Skeletal muscle tissue (tissue), 5 donors: ENCODE measurements around the gene OSBP2. TPM values are rescaled to one million over a fixed set of nuclear protein-coding genes. Genes with fewer than 3 reads are reported as not detected.

Experiments
- H3K27ac ChIP-seq: one replicate; pipeline ENCODE4 v1.7.0; 2013; ENCODE audit warnings: mild to moderate bottlenecking, low read depth, low read length, inconsistent platforms
- H3K27me3 ChIP-seq, 3 donors: one replicate each; pipeline ENCODE4 v1.7.0; 2013; ENCODE audit warnings: low read length in 3 of 3; ENCODE audit not compliant: control insufficient read depth in 3 of 3, insufficient read depth in 3 of 3
- H3K36me3 ChIP-seq, 3 donors: one replicate each; pipeline ENCODE4 v1.7.0; 2013; ENCODE audit warnings: low read length in 3 of 3; ENCODE audit not compliant: control insufficient read depth in 3 of 3, insufficient read depth in 3 of 3
- H3K4me1 ChIP-seq, 3 donors: one replicate each; pipeline ENCODE4 v1.7.0; 2013; ENCODE audit warnings: low read length in 3 of 3, mild to moderate bottlenecking in 3 of 3; ENCODE audit not compliant: control insufficient read depth in 3 of 3, insufficient read depth in 3 of 3
- H3K4me3 ChIP-seq, 3 donors: one replicate each; pipeline ENCODE4 v1.7.0; 2013; ENCODE audit warnings: low read length in 3 of 3
- H3K9ac ChIP-seq, 3 donors: one replicate each; pipeline ENCODE4 v1.7.0; 2013; ENCODE audit warnings: low read length in 3 of 3, mild to moderate bottlenecking in 3 of 3, moderate library complexity in 2 of 3, low read depth in 1 of 3
- H3K9me3 ChIP-seq, 3 donors: one replicate each; pipeline ENCODE4 v1.7.0; 2013; ENCODE audit warnings: low read length in 3 of 3; ENCODE audit not compliant: control insufficient read depth in 3 of 3
- small RNA-seq: library from RNA; depleted of rRNA; stranded (forward); fragments of <200 nt; gene quantifications from one replicate; pipeline ENCODE3, GENCODE V24; 2014
- total RNA-seq: library from RNA; depleted of rRNA; stranded (reverse); fragments of >200 nt; gene quantifications from one replicate; pipeline ENCODE4 v1.2.3, GENCODE V29; 2014
- donor health status: Osteomylitis.

The OSBP2 gene
- total RNA-seq, 1 donor from 2014 or later, result 4.7 TPM

DNA sequence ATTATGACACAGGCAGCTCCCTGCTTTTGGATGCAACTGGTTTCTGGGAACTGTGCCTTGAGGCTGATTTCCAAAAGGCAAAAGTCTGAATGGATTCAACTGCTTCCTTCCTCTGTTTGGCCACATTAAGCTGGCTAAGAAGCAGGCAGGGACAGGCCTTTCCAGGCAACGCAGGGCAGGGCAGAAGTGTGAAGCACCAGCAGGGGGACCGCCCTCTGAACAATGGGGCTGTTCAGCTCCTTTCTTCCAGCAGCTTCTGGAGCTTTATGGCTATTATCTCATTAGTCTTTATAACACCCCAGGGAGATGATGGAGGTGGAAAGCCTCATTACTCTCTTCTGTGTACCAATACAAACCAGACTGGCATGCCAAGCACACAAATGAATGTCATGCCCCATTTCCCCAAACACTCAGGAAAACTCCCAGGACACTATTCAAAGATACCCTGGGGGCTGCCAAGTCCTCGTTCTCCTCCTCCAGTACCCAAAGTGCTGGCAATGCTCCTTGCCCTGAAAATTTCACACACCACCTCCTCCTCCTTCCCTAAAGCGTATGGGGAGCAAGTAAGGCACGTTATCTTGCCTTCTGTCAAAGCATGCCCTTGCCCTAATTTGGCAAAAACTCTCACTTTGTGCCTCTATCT is 252.6 kb downstream of the OSBP2 start:
- H3K27ac ChIP-seq, result no peak overlapping the region
- H3K4me3 ChIP-seq, result no peak overlapping the region
- H3K27me3 ChIP-seq, result no peaks in the 10 kb centered on the region
- no peak overlapping the region for H3K9ac ChIP-seq
- no peaks in the 10 kb centered on the region for H3K9me3 ChIP-seq
- H3K4me1 ChIP-seq, result peaks cover 5 to 17% (median 13%) of the 10 kb centered on the region in 3 donors
- H3K36me3 ChIP-seq, result peaks cover 56 to 75% (median 62%) of the 10 kb centered on the region in 3 donors

DNA sequence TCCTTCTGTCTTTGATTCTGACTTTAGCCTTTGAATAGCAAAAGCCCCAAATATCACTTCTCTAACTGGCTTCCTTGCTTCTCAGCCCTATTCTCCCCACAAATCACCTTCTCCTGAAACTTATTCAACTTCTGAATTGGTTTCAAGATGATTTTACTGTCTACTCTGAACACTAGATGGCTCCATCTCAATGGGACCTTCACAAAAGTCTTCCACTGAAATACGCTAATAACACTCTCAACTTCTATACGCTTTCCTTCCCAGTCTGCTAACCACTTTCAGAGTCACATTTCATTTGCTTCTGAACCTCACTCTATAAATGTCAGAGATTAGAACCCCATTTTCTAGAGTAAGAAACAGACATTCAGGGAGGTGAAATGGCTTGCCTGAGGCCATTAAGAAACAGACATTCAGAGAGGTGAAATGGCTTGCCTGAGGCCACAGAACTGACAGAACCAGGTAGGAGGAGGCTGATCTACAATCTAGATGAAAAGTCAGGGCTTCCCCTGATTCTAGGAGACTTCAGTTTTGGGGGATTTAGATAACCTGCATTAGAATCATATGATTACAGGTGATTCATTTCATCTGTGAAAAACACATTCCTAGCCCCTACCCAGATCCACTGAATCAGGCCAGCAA is 253.3 kb downstream of the OSBP2 start:
- no peaks in the 10 kb centered on the region for H3K9me3 ChIP-seq
- peaks cover 5 to 17% (median 13%) of the 10 kb centered on the region in 3 donors for H3K4me1 ChIP-seq
- H3K27ac ChIP-seq, result no peak overlapping the region
- no peak overlapping the region for H3K4me3 ChIP-seq
- no peaks in the 10 kb centered on the region for H3K27me3 ChIP-seq
- H3K36me3 ChIP-seq, result peaks cover 53 to 70% (median 63%) of the 10 kb centered on the region in 3 donors
- H3K9ac ChIP-seq, result no peak overlapping the region

DNA sequence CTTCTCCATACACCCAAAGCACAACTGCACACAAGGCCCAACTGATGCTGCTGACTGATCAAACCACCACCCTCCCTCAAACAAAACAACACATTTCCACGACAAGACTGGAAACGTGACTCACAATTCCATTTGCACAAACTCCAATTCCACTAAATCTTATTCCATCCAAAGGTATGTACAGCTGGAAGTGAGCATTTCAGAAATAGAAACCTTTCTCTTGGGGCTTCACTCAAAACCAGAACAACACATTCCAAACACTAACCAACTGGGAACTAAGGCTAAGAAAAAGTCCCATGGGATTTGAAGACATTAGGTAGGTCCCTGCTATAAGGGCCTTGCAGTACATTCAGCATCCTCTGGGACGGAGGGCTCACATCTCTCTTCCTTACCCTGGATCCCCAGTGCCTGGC is 254.3 kb downstream of the OSBP2 start:
- no peak overlapping the region for H3K4me3 ChIP-seq
- H3K27me3 ChIP-seq, result no peaks in the 10 kb centered on the region
- H3K36me3 ChIP-seq, result peaks cover 48 to 62% (median 58%) of the 10 kb centered on the region in 3 donors
- H3K9me3 ChIP-seq, result no peaks in the 10 kb centered on the region
- no peak overlapping the region for H3K9ac ChIP-seq
- H3K27ac ChIP-seq, result no peak overlapping the region
- peaks cover 5 to 17% (median 15%) of the 10 kb centered on the region in 3 donors for H3K4me1 ChIP-seq

DNA sequence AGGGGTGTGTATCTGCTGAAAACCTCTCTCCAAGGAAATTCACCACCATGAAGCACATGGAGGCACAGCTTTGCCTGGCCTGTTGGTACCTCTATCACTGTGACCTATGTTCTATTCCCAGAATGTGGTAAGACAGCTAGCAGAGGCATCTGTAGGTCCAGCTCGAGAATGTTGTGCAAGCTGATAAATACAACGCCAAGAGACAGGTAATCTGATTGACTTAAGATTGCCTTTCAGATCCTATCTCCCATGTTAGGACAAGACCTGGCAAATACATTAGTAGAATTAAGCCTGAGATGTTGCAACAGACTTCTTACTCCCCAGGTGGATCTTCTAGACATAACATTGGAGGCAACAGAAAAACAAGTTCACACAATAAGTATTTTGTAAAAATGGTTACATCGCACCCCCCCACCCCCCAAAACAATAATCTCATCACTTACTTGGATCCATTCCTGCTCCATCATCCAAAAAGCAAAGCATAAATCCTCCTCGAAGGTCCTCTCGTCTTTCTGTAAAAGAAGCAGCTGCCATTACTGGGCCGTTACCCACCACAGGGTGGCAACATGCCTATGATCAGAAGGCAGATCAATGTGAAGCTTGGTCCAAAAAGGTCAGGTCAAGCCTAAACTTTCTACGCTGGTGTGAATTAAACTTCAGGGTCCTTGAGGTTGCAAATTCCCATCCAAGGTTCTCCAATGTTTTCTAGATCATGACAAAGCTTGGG is 255.4 kb downstream of the OSBP2 start:
- H3K36me3 ChIP-seq, result peaks cover 37 to 56% (median 54%) of the 10 kb centered on the region in 3 donors
- H3K27me3 ChIP-seq, result no peaks in the 10 kb centered on the region
- H3K27ac ChIP-seq, result no peak overlapping the region
- no peak overlapping the region for H3K9ac ChIP-seq
- no peak overlapping the region for H3K4me3 ChIP-seq
- H3K4me1 ChIP-seq, result peaks cover 5 to 17% (median 15%) of the 10 kb centered on the region in 3 donors
- H3K9me3 ChIP-seq, result no peaks in the 10 kb centered on the region

DNA sequence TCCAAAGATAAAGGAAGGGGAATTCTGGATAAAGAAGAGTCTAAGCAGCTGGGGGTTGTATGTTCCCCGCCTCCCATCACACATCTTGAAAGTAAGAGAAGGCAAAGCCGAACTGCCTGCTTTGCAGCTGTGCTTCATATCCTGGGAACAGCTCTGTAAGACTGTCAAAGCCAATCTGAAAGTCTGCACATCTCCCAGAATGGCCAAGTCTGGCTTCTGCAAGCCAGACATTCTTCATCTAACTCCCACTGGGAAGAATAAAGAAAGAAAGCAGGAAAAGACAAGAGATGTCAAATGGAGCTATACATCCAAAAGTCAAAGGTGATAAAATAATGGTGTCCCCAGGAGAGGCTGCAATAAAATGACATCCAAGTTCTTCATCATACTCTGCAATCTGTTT is 258.5 kb downstream of the OSBP2 start:
- H3K36me3 ChIP-seq, result peaks cover 13 to 38% (median 33%) of the 10 kb centered on the region in 3 donors
- H3K27me3 ChIP-seq, result no peaks in the 10 kb centered on the region

DNA sequence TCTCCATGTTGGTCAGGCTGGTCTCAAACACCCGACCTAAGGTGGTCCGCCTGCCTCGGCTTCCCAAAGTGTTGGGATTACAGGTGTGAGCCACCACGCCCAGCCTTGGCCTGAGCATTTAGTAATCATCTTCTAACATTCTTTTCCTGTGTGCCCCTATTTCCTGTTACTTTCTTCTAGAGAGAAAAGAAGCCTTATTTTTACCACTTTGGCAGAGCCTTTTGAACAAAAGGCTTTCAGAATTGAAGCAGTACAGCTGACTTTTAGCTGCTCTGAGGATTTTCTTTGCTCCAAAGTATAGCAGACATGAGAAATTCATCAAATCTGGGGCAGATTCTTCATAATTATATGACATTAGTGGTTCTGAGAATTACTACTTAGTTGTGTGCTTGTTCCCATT is 260.5 kb downstream of the OSBP2 start:
- no peaks in the 10 kb centered on the region for H3K9me3 ChIP-seq
- no peaks in the 10 kb centered on the region for H3K27me3 ChIP-seq
- peaks cover 0 to 2% (median 0%) of the 10 kb centered on the region in 3 donors for H3K4me1 ChIP-seq
- H3K36me3 ChIP-seq, result peaks cover 3 to 20% (median 13%) of the 10 kb centered on the region in 3 donors
- H3K4me3 ChIP-seq, result no peak overlapping the region
- H3K27ac ChIP-seq, result no peak overlapping the region
- no peak overlapping the region for H3K9ac ChIP-seq

More for the DNA sequence above, 258.5 kb downstream of the OSBP2 start:
- Histone ChIP-seq H3K4me3 (no peak overlapping the region), H3K27ac (no peak overlapping the region), H3K9me3 (no peaks in the 10 kb centered on the region), H3K9ac (no peak overlapping the region), H3K4me1 (peaks cover 0 to 3% (median 3%) of the 10 kb centered on the region in 3 donors)

Small RNA genes within 50 kb of the gene (small RNA-seq; reads per million reads assigned to genes)
- gene MIR3200, result 1.3 reads per million, percentile 82 among the genes with 10 or more reads in this experiment

Other genes starting within 250 kb of the OSBP2 start
- gene SEC14L3, start 222.9 kb upstream of the OSBP2 start, total RNA-seq, result not detected
- under 0.01 TPM for gene SEC14L4, start 189.2 kb upstream of the OSBP2 start, total RNA-seq
- gene SEC14L6, start 148.1 kb upstream of the OSBP2 start, total RNA-seq, result not detected
- gene GAL3ST1, start 120.2 kb upstream of the OSBP2 start, total RNA-seq, result 2.6 TPM
- 43.3 TPM for gene PES1, start 103.0 kb upstream of the OSBP2 start, total RNA-seq
- gene TCN2, start 87.7 kb upstream of the OSBP2 start, total RNA-seq, result 5.2 TPM
- 2.1 TPM for gene SLC35E4, start 59.1 kb upstream of the OSBP2 start, total RNA-seq
- gene DUSP18, start 27.0 kb upstream of the OSBP2 start, total RNA-seq, result 1.0 TPM